HG02759 (cell line): Measurements from ENCODE around the gene GALR2.

Source experiments
- ATAC-seq: cut with Tn5 transposase; IDR thresholded peaks from one replicate; pipeline ENCODE4 v1.9.1; 2021; ENCODE audit warnings: mild to moderate bottlenecking, moderate library complexity; ENCODE audit not compliant: unreplicated experiment

Gene GALR2

DNA sequence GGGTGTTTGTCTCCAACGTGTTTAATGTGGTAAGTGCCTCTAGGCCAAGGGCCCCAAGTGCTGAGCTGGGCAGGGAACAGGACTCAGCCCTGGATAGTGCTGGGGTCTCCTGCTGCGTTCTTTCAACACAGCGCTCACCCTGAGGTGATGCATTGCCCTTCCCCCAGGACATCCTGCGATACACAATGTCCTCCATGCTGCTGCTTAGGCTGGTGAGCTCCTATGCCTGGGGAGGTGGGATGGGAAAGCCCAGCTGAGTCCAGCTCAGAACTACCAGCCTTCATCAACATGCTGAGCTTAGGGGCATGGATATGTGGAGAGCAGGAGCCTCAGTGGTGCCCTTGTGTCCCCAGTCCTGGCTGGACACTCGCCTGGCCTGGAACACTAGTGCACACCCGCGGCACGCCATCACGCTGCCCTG lies 5.0 kb downstream of the GALR2 start:
- no peak for ATAC-seq

GRCh38 chr17:76079956-76080767 lies 5.6 kb downstream of the GALR2 start:
- no peak for ATAC-seq

GRCh38 chr17:76080768-76081287 lies 6.2 kb downstream of the GALR2 start:
- ATAC-seq: no peak

GRCh38 chr17:76081295-76082210 lies 7.0 kb downstream of the GALR2 start:
- ATAC-seq: no peak

DNA sequence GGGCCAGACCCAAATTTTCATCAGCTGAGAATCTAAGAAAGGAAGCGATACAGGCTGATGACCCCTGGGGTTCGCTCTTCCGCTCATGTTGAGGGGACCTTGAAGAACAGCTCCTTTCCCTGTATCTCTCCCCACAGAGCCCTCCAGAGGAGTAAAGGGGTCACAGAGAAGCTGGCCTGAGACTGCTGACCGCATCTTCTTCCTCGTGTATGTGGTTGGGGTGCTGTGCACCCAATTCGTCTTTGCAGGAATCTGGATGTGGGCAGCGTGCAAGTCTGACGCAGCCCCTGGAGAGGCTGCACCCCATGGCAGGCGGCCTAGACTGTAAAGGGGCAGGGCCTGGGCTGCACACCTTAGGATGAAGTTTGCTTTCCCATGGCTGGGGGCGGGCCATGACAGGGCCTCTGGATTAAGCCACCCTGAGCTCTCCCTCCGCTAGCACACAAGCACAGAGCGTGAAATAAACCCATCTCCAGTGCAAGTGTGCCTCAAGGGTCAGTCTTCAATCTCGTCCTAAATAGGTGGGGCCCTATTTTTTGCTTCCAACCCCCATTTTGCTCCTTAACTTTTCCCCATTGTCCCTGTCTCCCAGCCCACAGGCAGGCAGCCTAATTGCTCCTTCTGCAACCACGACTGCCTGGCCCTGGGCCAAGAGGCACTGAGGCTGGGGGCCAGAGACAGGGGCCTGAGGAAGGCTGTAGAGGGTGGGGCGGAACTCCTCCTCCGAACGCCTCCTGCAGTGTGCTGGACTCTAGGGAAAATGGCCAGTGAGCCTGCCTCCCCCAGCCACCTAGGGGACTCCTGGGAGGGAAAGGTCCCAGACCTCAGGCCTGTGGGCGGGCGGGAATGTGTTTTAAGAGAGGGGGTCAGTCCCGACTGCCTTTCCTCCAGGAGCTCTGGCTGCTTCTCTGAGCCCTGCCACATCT lies 8.0 kb downstream of the GALR2 start:
- ATAC-seq: no peak

- ATAC-seq: no peak
Measured at GRCh38 chr17:76083536-76084182, 9.1 kb downstream of the GALR2 start.

DNA sequence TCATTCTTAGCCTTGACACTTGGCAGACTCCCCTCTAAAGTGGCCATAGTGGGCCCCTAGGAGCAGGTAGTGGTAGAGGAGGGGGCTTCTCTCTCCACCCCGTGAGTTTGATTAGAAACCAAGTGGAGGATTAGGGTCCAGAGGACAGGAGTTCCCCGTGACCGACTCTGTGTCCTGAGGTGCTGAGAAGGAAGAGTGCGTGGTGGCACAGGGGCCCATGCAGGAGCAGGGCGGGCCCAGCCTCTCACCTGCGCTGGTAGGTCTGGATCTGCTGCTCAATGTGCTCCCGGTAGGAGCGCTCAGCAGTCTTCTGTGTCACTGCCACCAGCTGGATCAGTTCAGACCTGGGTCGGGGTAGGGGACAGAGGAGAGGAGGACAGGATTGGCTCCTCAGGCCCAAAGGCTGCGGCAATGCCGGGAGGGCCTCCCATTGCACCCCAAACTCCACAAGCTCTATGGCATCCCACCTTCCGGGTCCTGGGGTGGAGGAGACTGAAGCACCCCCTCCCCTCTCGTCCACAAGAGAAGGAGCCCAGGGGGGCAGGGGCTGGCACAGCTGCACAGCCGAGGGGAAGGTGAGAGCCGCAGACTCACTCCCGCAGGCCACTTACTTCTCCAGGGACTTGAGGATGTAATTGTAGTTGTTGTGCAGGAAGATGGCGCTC lies 10.6 kb downstream of the GALR2 start:
- no peak for ATAC-seq

DNA sequence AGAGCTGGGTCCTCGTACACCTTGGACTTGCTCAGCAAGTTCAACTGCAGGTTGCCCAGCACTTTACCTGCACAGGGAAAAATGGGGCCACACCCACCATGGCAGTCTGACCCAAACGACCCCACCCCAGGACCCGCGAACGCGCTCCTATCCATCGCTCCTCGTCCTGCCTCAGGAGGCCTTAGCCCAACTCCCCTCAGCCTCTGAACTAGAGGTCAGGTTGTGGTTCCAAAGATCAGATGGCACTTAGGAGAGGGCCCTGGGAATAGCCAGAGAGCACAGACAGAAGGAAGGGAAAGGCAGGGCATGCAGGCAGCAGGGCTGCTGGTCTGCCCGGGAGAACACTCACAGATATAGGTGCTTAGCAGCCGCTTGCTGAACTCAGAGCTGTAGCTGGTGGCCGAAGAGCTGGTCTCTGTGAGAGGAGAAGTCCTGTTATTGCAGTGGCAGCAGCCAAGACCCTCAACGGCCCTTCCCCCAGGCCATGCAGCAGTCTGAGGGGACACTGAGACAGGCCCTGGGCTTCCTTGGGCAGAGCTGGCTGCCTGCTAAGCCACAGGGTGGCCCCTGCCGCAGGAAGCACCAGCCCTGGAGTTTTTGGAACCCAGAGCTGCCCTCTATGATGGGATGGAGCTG lies 11.3 kb downstream of the GALR2 start:
- ATAC-seq: no peak

GRCh38 chr17:76086384-76086783 lies 11.8 kb downstream of the GALR2 start:
- ATAC-seq: no peak

DNA sequence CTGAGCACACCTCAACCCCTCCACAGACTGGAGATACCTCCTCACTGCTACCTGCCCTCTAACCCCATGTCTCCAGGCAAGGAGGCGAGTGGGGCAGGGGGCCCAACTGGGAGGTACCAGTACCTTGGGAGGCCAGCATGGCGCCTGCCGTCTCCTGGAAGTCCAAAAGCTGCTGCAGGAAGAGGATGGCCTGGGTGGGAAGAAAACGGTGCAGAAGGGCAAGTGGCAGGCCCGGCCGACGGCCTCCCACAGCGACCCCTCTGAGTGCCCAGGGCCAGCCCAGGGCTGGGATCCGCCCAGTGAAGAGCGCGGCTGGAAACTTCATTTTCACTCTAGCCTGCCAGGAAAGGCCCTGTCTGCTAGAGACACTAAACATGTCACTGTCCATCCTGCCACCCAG lies 12.9 kb downstream of the GALR2 start:
- no peak for ATAC-seq

DNA sequence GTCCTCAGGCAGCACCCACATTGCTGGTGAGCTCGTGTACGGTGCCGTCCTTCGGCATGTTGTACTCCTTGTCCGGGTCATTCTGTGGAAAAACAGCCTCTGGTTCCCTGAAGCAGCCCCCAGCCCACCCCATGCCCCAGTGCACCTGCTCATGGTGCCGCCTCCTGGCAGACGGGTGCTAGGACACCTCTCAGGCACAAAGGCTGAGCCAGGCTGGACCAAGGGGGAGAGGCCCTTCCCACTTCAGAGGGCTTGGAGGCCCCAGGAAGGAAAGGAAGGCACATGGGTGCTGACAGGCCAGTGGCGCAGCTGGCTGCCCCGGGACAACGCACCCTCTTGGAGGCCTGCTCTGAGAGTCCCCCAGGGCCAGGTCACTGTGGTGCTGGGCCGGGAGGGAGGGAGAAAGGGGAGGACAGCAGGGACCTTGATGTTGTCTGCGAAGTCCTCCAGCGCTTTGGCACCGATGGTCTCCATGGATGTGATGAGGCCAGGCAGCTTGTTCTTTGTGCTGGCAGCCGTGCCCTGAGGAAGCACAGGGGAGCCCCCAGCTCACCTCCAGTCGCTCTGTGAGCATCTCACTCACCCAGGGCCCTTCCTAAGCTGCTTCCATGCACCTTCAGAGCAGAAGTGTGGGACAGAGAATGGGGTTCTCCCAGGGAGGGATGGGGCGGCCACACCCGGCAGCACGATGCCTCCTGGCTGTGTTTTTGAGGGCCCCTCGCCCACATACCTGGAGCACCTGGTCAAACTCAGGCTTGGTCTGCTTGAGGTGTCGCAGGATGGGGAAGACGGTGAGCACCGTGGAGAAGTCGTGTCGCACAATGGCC lies 13.7 kb downstream of the GALR2 start:
- no peak for ATAC-seq

GRCh38 chr17:76088868-76089576 lies 14.4 kb downstream of the GALR2 start:
- ATAC-seq: no peak

DNA sequence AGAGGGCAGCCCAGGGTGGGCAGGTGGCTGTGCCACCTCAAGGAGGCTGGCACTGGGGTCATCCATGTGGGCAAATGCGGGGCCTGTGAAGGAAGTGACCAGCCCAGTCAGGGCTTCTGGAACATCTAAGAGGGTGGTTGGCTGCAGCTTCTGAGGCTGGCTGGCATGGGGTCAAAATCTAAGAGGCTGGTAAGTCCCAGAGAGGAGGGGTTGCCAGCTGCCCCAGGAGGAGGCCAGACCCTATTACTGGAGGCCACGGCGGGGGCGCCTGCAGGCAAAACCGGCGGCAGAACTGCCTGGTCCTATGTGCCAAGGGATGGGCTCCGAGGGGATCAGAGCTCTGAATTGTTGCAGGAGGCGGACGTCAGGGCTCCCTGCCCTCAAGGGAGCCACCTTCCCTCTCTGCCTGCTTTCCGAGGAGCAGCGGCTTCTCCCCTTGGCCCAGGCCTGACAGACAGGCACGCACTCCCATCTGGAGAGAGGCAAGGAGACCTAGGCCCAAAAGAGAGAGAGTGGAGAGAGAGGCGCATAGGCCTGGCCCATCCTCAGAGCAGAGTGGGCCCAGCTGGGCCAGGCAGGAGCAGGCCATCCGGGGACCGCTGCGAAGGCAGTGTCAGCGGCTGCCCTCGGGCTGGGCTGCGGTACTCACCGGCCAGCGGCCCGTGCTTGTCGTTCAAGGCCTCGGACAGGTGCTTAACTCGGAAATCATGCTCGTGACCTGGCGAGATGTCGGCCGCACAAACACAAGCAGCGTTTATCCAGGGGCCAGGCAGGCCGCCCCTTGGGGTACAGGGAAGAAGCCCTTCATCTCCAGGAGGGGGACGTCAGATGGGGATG lies 15.3 kb downstream of the GALR2 start:
- ATAC-seq: no peak

GRCh38 chr17:76090517-76091129 lies 16.0 kb downstream of the GALR2 start:
- ATAC-seq: no peak

GRCh38 chr17:76091526-76092286 lies 17.1 kb downstream of the GALR2 start:
- ATAC-seq: no peak
